Globus pallidus (tissue), 1 donor: ENCODE data around the gene TRRAP.

Source experiments
- DNase-seq: peaks from one replicate; pipeline ENCODE4 v3.0.0-alpha.2; 2015; ENCODE audit warnings: low spot score

The TRRAP gene

GRCh38 chr7:98902523-98902922, 24.2 kb downstream of the TRRAP start:
- DNase-seq: no peak

GRCh38 chr7:98903246-98903645, 24.9 kb downstream of the TRRAP start:
- DNase-seq: no peak

DNA sequence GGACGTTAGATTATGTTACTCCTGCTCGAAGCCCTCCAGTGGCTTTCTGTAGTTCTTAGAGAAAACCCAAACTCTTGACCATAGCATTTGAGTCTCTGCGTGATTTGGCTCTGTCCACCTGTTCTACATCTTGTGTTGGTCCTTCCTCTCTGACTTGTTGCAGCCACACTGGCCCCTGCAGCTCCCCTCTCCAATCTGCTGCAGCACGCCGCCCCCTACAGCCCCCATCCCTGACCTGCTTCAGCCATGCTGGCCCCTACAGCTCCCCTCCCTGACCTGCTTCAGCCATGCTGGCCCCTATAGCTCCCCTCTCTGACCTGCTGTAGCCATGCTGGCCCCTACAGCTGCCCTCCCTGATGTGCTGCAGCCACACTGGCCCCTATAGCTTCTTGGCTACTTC, 29.2 kb downstream of the TRRAP start:
- DNase-seq: no peak

DNA sequence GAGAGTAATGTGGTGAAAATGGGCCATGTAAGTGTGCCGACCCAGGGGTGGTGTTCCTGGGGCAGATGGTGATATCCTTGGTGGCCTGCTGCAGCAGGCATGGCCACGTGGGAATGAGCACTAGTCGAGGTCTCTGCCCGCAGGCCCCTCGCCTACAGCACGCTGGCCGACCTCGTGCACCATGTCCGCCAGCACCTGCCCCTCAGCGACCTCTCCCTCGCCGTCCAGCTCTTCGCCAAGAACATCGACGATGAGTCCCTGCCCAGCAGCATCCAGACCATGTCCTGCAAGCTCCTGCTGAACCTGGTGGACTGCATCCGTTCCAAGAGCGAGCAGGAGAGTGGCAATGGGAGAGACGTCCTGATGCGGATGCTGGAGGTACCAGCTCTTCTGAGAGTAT, 30.3 kb downstream of the TRRAP start:
- no peak for DNase-seq

GRCh38 chr7:98909487-98909886, 31.2 kb downstream of the TRRAP start:
- no peak for DNase-seq

DNA sequence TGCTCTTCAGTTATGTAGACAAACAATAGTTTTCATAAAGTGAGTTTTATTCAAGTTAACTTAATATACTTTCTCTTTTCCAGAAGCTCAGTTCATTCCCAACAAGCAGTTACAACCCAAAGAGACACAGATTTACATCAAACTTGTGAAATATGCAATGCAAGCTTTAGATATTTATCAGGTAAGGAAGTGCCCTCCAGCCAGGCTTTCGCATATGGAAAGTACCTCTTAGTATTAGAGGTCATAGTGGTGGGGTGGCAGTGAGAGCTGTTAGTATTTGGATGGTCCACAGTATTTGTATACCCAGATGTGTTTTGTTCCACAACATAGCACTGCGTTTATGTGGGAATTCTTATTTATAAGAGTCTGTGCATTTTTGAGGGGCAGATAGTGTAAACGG, 32.1 kb downstream of the TRRAP start:
- DNase-seq: no peak

DNA sequence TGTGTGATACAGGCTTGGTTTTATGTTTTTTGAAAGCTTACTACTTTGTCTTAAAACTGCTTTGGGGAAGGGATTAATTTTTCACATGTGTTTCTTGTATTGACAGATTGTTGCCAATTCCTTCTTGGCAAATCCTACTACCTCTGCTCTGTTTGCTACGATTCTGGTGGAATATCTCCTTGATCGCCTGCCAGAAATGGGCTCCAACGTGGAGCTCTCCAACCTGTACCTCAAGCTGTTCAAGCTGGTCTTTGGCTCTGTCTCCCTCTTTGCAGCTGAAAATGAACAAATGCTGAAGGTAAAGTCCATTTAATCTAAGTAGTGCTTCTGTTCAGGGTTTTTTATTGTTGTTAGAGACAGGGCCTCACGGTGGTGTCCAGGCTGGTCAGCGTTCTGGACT, 33.6 kb downstream of the TRRAP start:
- DNase-seq: no peak

GRCh38 chr7:98913026-98913425, 34.7 kb downstream of the TRRAP start:
- DNase-seq: no peak

GRCh38 chr7:98913612-98914011, 35.3 kb downstream of the TRRAP start:
- DNase-seq: no peak

- DNase-seq: no peak
Measured at GRCh38 chr7:98917331-98917730, 39.0 kb downstream of the TRRAP start.

DNA sequence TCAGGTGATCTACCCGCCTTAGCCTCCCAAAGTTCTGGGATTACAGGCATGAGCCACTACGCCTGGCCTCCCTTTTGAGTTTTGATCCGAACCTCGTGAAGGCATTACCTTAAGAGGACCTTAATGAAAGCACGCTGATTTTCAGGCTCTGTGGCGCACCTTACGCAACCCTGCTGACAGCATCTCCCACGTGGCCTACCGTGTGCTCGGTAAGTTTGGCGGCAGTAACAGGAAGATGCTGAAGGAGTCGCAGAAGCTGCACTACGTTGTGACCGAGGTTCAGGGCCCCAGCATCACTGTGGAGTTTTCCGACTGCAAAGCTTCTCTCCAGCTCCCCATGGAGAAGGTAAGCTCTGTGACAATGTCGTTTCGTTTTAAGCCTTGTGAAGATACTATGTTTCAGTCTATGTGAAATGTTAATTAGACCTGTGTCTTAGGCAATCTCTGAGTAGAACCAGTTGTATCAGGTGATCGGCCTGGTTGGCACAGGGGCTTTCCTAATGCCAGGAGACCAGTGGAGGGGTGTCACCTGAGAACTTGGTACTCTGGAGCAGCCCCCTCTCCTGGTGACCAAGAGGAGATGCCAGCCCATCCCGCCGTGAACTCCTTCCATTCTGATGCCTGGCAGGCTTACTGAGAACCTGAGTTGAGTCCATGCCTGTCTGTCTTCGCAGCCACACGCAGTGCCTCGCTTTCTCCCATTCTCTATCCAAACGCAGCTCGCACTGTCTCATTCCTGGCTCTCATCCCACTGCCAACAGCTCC, 43.5 kb downstream of the TRRAP start:
- no peak for DNase-seq

DNA sequence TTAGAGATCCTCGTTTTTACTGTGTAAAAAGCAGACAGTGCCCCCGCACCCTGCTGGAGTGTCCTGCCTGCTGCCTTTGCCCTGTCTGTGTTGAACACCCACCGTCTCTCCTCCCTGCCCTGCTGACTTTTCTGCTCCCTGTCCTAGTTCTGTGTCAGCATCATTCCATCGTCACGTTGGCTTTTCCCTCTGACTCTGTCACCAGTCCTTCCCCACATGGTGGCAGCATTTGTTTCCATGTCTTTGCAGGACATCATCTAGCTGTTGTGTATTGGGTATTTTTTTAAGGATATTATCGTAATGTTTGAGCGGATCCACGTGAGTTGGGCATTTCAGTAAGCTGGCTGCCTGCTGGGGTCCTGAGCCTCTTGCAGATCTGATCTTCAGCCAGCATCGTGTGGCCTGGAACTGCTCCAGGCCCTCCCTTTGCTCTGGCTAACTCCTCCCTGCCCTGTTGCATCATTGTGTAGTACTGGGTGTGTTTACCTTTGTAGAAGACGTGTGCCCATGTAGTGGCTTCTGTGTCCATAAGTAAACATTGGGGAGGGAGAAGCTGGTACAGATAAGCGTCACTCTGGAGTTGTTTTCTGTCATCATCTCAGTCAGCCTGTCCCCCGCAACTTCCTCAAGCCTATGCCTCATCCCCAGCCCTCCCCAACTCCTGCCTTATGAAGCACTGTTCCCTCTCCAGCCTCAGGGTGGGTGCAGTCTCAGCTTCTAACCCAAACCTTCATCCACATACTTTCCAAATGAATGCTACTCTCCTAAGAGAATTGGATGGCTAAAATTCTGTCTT, 44.3 kb downstream of the TRRAP start:
- peak; percentile 20 for DNase-seq

DNA sequence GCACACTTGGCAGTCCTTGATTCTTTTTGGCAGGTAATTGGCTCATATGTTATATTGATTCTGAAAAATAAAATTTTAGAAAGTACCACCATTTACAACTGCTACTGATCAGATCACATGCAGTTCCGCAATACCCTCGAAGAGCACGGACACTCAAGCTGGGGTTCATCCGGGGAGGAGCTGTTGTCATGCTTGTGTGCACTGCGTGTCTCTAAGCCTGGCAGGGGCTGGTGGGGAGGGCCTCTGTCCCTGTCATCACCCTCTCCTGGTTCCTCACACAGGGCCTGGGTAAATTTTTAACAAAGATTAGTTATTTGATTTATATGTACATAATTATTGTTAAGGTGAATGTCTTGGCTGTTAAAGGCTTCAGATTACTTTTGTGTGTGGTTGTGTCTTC, 45.2 kb downstream of the TRRAP start:
- no peak for DNase-seq

GRCh38 chr7:98927125-98927524, 48.8 kb downstream of the TRRAP start:
- DNase-seq: no peak

GRCh38 chr7:98930464-98930863, 52.1 kb downstream of the TRRAP start:
- DNase-seq: no peak

DNA sequence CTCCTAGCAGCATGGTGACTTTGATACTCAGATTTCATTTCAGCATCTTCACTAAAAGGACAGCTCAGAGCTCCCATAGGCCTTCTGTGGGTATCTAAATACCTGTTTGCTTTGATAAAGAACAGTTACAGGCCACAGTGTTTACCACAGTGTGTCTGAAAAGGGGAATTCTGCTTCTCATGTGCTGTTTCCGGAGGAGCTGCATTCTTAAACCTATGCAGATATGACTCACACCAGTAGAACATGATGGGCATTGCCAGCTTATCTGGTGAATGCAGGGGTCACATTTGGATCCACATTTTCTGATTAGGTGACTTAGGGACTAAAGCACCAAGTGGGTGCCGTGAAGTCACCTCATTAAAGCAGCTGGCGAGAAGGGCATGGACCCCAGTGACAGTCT, 52.6 kb downstream of the TRRAP start:
- DNase-seq: no peak

- no peak for DNase-seq
Measured at GRCh38 chr7:98933321-98933720, 55.0 kb downstream of the TRRAP start.

- DNase-seq: no peak
Measured at GRCh38 chr7:98934267-98934666, 55.9 kb downstream of the TRRAP start.

DNA sequence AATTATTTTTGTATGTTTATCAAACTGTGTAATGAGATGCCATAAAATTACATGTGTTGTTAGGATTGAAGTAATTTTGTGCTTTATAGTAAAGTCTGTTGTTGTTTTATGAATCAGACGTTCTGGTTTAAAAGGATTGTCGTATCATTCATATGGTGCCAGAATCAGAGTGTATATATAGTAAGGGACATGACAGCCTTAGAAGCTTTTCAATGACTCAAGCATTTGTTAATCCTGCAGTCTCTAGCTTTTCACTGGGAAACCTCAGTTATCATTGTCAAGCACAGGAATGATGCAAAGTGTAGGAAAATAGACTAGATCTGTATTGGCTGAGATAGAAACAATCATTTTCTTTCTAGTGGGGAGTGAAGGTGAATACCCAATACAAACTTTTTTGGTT, 57.5 kb downstream of the TRRAP start:
- DNase-seq: no peak

DNA sequence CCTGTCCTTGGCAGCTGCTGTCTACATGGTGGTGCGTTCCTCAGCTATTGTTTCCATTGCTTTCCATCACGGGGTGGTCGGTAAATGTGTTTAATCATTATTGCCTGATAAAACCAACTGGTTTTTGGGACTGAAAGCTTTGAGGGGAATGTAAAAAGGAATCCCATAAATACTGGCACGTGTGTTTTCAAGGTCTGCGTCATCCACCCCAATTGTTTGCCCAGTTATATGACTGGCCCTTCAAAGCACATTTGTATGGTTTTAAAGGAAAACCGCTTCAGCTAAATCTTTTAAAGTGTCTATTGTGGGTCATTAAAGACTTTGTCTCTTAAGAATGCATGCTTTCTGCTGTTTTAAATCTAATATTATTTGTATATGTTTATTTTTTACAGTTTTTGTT, 65.0 kb downstream of the TRRAP start:
- no peak for DNase-seq

DNA sequence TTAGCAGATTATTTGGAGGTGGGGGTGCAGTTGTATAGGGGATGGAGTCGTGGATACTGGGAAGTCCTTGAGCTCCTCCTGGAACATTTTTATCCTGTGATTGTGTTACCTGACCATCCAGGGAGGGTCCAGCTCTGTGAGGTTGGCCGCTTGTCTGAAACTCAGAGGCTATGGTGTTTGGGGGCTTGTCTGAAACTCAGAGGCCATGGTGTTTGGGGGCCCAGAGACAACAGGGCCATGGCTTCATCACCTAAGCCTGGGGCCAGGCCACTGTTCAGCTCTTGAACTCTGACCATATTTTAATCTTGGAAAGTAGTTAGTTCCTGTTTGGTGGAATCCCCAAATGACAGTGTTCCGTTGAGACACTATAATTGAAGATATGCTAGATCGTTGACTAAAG, 66.1 kb downstream of the TRRAP start:
- no peak for DNase-seq

DNA sequence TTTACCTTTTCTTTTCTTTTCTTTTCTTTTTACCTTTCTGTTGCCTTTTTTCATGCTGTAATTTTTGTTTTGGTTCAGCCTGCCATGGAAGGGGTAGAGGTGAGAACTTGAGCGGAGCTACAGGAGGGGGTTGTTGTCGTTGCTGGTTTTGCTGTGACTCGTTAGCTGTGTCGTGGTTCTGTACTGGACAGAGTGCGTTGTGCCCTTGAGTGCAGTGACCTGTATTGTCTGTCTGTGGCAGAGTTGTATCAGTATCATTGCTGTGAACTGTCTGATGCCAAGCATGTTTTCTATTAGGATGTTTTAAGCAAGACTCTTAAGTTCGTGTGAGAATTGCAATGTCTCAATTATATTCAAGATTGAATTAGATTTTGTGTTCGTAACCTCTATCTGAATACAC, 67.5 kb downstream of the TRRAP start:
- no peak for DNase-seq

- DNase-seq: no peak
Measured at GRCh38 chr7:98946389-98946788, 68.1 kb downstream of the TRRAP start.
